HCT116 (cell line): ENCODE measurements around the gene SOX6. TPM values are rescaled to one million over a fixed set of nuclear protein-coding genes. Genes with fewer than 3 reads are reported as not detected.

Source experiments
- ATAC-seq: fragments of 200-7000 bp; cut with Tn5 transposase; 2 replicates; pipeline ENCODE4 v1.9.1; 2020; ENCODE audit warnings: mild to moderate bottlenecking, moderate library complexity
- BruUV-seq: library from RNA; stranded (reverse); fragments of 400-500 nt; replicated peaks from 2 replicates; lab custom pipeline; 2021; lab: Mats Ljungman, UMichigan
- CTCF ChIA-PET: fragments of 300-600 bp; sonication (Branson Sonifier 250); formaldehyde crosslinking; loops from one replicate; lab custom pipeline; 2021; ENCODE audit warnings: antibody characterized with exemption; lab: Charles Lee
- POLR2A ChIA-PET: fragments of 300-600, 350-600 bp; sonication (Branson Sonifier 250); formaldehyde crosslinking; loops from one replicate; lab custom pipeline; 2021; ENCODE audit warnings: antibody characterized with exemption; lab: Charles Lee
- RAD21 ChIA-PET, 2 experiments: fragments of 300-600 bp; sonication (Branson Sonifier 250); formaldehyde crosslinking; loops; one replicate each; lab custom pipeline; 2023; ENCODE audit warnings: low total read pairs in 2 of 2; ENCODE audit not compliant: uncharacterized antibody in 2 of 2, unreplicated experiment in 2 of 2, low non-redundant PET in 1 of 2; lab: Charles Lee
- DNase-seq: peaks from one replicate; pipeline ENCODE4 v3.0.0-alpha.2; 2010; ENCODE audit warnings: low read depth, low spot score
- H2AFZ ChIP-seq: fragments of 200-600 bp; shearing (Covaris generic), sonication (generic); 2 replicates; pipeline ENCODE4 v1.6.1; 2017; ENCODE audit warnings: low read depth, mixed run types, mixed read lengths, antibody characterized with exemption, low read length; ENCODE audit not compliant: poor library complexity, severe bottlenecking
- H3K27ac ChIP-seq: 2 replicates; pipeline ENCODE4 v1.5.1; 2012; ENCODE audit warnings: low read depth, low read length
- H3K27me3 ChIP-seq: fragments of 200-600 bp; sonication (generic); 2 replicates; pipeline ENCODE4 v1.6.1; 2016; ENCODE audit warnings: mixed run types, low read length, mixed read lengths; ENCODE audit not compliant: insufficient read depth
- H3K36me3 ChIP-seq, 2 experiments: fragments of 200-500 bp in 1 of 2; fragments of 200-600 bp in 1 of 2; sonication (Bioruptor generic) in 1 of 2; sonication (generic) in 1 of 2; 2 replicates each; pipeline versions ENCODE4 v1.5.1 to v1.6.1; 2014 to 2016; ENCODE audit warnings: low read length in 2 of 2, inconsistent platforms in 1 of 2, mixed read lengths in 1 of 2, mixed run types in 1 of 2; ENCODE audit not compliant: insufficient read depth in 2 of 2, control insufficient read depth in 1 of 2
- H3K4me1 ChIP-seq, 2 experiments: fragments of 200-600 bp in 1 of 2; sonication (generic) in 1 of 2; 2 replicates each; pipeline versions ENCODE4 v1.5.1 to v1.6.1; 2012 to 2017; ENCODE audit warnings: low read length in 2 of 2, inconsistent platforms in 1 of 2, mild to moderate bottlenecking in 1 of 2, mixed read lengths in 1 of 2, mixed run types in 1 of 2, moderate library complexity in 1 of 2; ENCODE audit not compliant: insufficient read depth in 2 of 2, control insufficient read depth in 1 of 2
- H3K4me2 ChIP-seq: fragments of 200-600 bp; sonication (generic); 2 replicates; pipeline ENCODE4 v1.6.1; 2017; ENCODE audit warnings: mixed run types, low read length, mixed read lengths
- H3K4me3 ChIP-seq, 2 experiments: fragments of 200-600 bp in 1 of 2; sonication (generic) in 1 of 2; replicated peaks in 1 of 2; 2 replicates each; pipeline ENCODE4 v1.5.1; 2011 to 2016; ENCODE audit warnings: low read length in 2 of 2, control low read depth in 1 of 2, low read depth in 1 of 2, mild to moderate bottlenecking in 1 of 2, mixed read lengths in 1 of 2, mixed run types in 1 of 2
- H3K79me2 ChIP-seq: fragments of 200-600 bp; sonication (generic); 2 replicates; pipeline ENCODE4 v1.6.1; 2017; ENCODE audit warnings: mild to moderate bottlenecking, mixed run types, low read length, moderate library complexity, mixed read lengths; ENCODE audit not compliant: insufficient read depth
- H3K9ac ChIP-seq: fragments of 200-600 bp; sonication (generic); 2 replicates; pipeline ENCODE4 v1.6.1; 2016; ENCODE audit warnings: low read length, mixed read lengths
- H3K9me2 ChIP-seq: fragments of 200-600 bp; sonication (generic), shearing (Covaris generic); 2 replicates; pipeline ENCODE4 v1.6.1; 2017; ENCODE audit warnings: mixed run types, mild to moderate bottlenecking, moderate library complexity; ENCODE audit not compliant: insufficient read depth
- H3K9me3 ChIP-seq, 2 experiments: fragments of 200-500 bp in 1 of 2; fragments of 200-600 bp in 1 of 2; sonication (Bioruptor generic) in 1 of 2; sonication (generic) in 1 of 2; 2 replicates each; pipeline ENCODE4 v1.6.1; 2014 to 2017; ENCODE audit warnings: low read length in 2 of 2, mixed read lengths in 2 of 2, inconsistent platforms in 1 of 2, low read depth in 1 of 2, mild to moderate bottlenecking in 1 of 2, mixed run types in 1 of 2, moderate library complexity in 1 of 2; ENCODE audit not compliant: control insufficient read depth in 1 of 2, insufficient read depth in 1 of 2
- H4K20me1 ChIP-seq: fragments of 200-600 bp; sonication (generic), shearing (Covaris generic); 2 replicates; pipeline ENCODE4 v1.6.1; 2017; ENCODE audit warnings: mixed run types, mild to moderate bottlenecking, moderate library complexity; ENCODE audit not compliant: insufficient read depth
- CEBPB ChIP-seq: IDR thresholded peaks from 2 replicates; pipeline ENCODE4 v1.6.1; 2012; ENCODE audit warnings: low read depth
- EGR1 ChIP-seq: IDR thresholded peaks from 2 replicates; pipeline ENCODE4 v1.6.1; 2012; ENCODE audit warnings: low read depth
- RAD21 ChIP-seq: IDR thresholded peaks from 2 replicates; pipeline ENCODE4 v1.6.1; 2012; ENCODE audit warnings: low read depth, mild to moderate bottlenecking
- intact Hi-C: fragments of 100-400 bp; cut with micrococcal nuclease; formaldehyde crosslinking; loops from 2 replicates; pipeline ENCODE4 v1.10.0; 2022
- total RNA-seq: library from RNA; stranded (reverse); gene quantifications from one replicate; pipeline ENCODE4 v1.2.1, GENCODE V29; 2021; ENCODE audit not compliant: unreplicated experiment
- TF ChIP-seq, protein P1 (sequence below): IDR thresholded peaks from 2 replicates; pipeline ENCODE4 v1.6.1; 2012; ENCODE audit warnings: low read depth
- TF ChIP-seq, protein P2 (sequence below): IDR thresholded peaks from 2 replicates; pipeline ENCODE4 v1.6.1; 2012
- TF ChIP-seq, protein P3 (sequence below): IDR thresholded peaks from 2 replicates; pipeline ENCODE4 v1.6.1; 2011; ENCODE audit warnings: mild to moderate bottlenecking, low read length, moderate library complexity; ENCODE audit not compliant: insufficient replicate concordance; ENCODE audit errors: extremely low read depth

The SOX6 gene
- total RNA-seq, 1 experiment from 2014 or later: 0.81 TPM

DNA sequence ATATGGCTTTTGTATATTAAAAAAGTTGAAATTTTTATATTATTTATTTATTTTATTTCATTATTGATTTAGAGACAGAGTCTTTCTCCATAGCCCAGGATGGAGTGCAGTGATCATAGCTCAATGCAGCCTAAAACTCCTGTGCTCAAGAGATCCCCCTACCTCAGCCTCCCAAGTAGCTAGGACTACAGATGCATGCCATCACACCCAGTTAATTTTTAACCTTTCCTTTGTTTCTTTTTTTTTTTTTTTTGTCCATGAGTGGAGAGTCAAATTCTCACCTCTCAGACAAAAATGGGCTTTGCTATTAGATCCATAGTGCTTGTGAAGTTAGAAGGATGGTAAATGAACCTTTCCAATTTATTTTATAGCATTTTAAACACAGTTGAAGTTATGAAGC, 182.5 kb downstream of the SOX6 start:
- RAD21 ChIA-PET: no interaction called here
- Histone ChIP-seq H3K4me2 (no peak overlapping the region), H3K9ac (no peak overlapping the region), H3K36me3 (no peaks in the 10 kb centered on the region), H3K27me3 (no peaks in the 10 kb centered on the region; the same call in 1 of the 2 replicates), H3K4me3 (no peak overlapping the region), H4K20me1 (no peaks in the 10 kb centered on the region), H3K27ac (no peak overlapping the region), H3K9me3 (no peaks in the 10 kb centered on the region), H2AFZ (no peak overlapping the region), H3K4me1 (no peaks in the 10 kb centered on the region)
- POLR2A ChIA-PET: no interaction called here
- no peak for DNase-seq
- no peak for ATAC-seq
- CTCF ChIA-PET: no interaction called here
- no TSS peak for BruUV-seq
- intact Hi-C loops: no loop called here
- no peak for TF ChIP-seq CEBPB
- TF ChIP-seq, protein P1, sequence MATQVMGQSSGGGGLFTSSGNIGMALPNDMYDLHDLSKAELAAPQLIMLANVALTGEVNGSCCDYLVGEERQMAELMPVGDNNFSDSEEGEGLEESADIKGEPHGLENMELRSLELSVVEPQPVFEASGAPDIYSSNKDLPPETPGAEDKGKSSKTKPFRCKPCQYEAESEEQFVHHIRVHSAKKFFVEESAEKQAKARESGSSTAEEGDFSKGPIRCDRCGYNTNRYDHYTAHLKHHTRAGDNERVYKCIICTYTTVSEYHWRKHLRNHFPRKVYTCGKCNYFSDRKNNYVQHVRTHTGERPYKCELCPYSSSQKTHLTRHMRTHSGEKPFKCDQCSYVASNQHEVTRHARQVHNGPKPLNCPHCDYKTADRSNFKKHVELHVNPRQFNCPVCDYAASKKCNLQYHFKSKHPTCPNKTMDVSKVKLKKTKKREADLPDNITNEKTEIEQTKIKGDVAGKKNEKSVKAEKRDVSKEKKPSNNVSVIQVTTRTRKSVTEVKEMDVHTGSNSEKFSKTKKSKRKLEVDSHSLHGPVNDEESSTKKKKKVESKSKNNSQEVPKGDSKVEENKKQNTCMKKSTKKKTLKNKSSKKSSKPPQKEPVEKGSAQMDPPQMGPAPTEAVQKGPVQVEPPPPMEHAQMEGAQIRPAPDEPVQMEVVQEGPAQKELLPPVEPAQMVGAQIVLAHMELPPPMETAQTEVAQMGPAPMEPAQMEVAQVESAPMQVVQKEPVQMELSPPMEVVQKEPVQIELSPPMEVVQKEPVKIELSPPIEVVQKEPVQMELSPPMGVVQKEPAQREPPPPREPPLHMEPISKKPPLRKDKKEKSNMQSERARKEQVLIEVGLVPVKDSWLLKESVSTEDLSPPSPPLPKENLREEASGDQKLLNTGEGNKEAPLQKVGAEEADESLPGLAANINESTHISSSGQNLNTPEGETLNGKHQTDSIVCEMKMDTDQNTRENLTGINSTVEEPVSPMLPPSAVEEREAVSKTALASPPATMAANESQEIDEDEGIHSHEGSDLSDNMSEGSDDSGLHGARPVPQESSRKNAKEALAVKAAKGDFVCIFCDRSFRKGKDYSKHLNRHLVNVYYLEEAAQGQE: no peak
- TF ChIP-seq, protein P2, sequence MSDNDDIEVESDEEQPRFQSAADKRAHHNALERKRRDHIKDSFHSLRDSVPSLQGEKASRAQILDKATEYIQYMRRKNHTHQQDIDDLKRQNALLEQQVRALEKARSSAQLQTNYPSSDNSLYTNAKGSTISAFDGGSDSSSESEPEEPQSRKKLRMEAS: no peak
- TF ChIP-seq, protein P3, sequence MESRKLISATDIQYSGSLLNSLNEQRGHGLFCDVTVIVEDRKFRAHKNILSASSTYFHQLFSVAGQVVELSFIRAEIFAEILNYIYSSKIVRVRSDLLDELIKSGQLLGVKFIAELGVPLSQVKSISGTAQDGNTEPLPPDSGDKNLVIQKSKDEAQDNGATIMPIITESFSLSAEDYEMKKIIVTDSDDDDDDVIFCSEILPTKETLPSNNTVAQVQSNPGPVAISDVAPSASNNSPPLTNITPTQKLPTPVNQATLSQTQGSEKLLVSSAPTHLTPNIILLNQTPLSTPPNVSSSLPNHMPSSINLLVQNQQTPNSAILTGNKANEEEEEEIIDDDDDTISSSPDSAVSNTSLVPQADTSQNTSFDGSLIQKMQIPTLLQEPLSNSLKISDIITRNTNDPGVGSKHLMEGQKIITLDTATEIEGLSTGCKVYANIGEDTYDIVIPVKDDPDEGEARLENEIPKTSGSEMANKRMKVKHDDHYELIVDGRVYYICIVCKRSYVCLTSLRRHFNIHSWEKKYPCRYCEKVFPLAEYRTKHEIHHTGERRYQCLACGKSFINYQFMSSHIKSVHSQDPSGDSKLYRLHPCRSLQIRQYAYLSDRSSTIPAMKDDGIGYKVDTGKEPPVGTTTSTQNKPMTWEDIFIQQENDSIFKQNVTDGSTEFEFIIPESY: no peak
- no peak for TF ChIP-seq RAD21
- no peak for TF ChIP-seq EGR1
- TF ChIP-seq, all 23 proteins: peak for 0
- H3K9me2 ChIP-seq: no peaks in the 10 kb centered on the region
- no peaks in the 10 kb centered on the region for H3K79me2 ChIP-seq
